Measurements from ENCODE around the gene DCAF6.

DNA sequence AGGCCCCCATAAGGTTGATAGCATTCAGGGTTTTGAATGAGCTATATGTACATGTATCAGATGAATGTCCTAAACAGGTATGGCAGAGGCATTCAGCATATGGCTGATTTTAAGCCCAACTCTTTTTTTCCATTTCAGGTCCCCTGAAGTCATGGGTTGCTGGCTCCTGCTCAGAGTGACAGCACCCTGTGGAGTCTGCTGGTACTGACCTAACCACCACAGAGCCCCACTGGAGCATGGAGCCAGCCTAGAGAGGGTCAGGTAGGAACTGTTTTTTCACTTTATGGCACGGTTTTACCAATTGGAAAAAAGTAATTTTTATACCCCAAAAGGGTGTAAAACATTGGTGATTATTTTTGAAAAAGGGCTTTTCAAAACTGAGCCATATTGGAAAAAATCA is 82.9 kb downstream of the DCAF6 start:
- TF ChIP-seq, protein P1, sequence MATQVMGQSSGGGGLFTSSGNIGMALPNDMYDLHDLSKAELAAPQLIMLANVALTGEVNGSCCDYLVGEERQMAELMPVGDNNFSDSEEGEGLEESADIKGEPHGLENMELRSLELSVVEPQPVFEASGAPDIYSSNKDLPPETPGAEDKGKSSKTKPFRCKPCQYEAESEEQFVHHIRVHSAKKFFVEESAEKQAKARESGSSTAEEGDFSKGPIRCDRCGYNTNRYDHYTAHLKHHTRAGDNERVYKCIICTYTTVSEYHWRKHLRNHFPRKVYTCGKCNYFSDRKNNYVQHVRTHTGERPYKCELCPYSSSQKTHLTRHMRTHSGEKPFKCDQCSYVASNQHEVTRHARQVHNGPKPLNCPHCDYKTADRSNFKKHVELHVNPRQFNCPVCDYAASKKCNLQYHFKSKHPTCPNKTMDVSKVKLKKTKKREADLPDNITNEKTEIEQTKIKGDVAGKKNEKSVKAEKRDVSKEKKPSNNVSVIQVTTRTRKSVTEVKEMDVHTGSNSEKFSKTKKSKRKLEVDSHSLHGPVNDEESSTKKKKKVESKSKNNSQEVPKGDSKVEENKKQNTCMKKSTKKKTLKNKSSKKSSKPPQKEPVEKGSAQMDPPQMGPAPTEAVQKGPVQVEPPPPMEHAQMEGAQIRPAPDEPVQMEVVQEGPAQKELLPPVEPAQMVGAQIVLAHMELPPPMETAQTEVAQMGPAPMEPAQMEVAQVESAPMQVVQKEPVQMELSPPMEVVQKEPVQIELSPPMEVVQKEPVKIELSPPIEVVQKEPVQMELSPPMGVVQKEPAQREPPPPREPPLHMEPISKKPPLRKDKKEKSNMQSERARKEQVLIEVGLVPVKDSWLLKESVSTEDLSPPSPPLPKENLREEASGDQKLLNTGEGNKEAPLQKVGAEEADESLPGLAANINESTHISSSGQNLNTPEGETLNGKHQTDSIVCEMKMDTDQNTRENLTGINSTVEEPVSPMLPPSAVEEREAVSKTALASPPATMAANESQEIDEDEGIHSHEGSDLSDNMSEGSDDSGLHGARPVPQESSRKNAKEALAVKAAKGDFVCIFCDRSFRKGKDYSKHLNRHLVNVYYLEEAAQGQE (IDR thresholded peaks at IDR 0.05; ENCODE audit: insufficient replicate concordance, low read depth), result no peak
- TF ChIP-seq POLR2AphosphoS5 (IDR thresholded peaks at IDR 0.05; ENCODE audit: low read depth), result no peak
- TF ChIP-seq, protein P2, sequence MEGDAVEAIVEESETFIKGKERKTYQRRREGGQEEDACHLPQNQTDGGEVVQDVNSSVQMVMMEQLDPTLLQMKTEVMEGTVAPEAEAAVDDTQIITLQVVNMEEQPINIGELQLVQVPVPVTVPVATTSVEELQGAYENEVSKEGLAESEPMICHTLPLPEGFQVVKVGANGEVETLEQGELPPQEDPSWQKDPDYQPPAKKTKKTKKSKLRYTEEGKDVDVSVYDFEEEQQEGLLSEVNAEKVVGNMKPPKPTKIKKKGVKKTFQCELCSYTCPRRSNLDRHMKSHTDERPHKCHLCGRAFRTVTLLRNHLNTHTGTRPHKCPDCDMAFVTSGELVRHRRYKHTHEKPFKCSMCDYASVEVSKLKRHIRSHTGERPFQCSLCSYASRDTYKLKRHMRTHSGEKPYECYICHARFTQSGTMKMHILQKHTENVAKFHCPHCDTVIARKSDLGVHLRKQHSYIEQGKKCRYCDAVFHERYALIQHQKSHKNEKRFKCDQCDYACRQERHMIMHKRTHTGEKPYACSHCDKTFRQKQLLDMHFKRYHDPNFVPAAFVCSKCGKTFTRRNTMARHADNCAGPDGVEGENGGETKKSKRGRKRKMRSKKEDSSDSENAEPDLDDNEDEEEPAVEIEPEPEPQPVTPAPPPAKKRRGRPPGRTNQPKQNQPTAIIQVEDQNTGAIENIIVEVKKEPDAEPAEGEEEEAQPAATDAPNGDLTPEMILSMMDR (IDR thresholded peaks at IDR 0.05; ENCODE audit: insufficient read depth, low read length), result no peak
